ENCODE results near the gene CAPN3. TPM values are rescaled to one million over a fixed set of nuclear protein-coding genes. Genes with fewer than 3 reads are reported as not detected.

The CAPN3 gene
- total and polyA plus RNA-seq, 2 experiments from 2014 or later = 0.84 to 1.1 TPM

DNA sequence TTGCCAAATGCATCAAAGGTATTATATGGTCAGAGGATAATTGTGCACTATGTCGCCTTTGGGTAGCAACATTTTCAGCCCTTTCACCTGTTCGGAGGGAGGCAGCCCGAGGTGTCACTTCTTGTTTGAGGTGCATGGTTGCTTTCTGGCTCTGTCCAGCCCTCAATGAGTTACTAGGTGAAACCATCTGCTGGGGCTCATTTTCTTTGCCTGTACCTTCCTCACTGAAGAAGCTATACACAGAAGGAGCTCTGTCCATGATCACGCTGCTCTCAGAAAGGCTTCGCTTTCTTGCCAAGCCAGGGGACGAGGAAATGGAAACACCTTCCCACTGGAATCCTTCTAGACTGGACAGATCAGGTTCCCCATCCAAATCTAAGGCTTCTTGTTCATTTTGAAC, 89.0 kb downstream of the CAPN3 start:
- Histone ChIP-seq H3K4me1 (ENCODE audit: insufficient read depth) (no peaks in the 10 kb centered on the region), H3K9me2 (ENCODE audit: insufficient read depth) (no peaks in the 10 kb centered on the region), H3F3A (replicated peaks; ENCODE audit: low read depth) (no peaks in the 10 kb centered on the region), H3K79me2 (replicated peaks; ENCODE audit: insufficient read depth) (no peaks in the 10 kb centered on the region), H3K36me3 (ENCODE audit: insufficient read depth) (0 out of 2 replicates have a peak, but pooled peaks cover 8% of the 10 kb centered on the region), H3K4me3 (no peak overlapping the region), H3K27ac (ENCODE audit: low read depth) (no peak overlapping the region; the same call in 1 of the 2 replicates), H4K20me1 (replicated peaks; ENCODE audit: insufficient read depth) (0 out of 2 replicates have a peak, but pooled peaks cover 2% of the 10 kb centered on the region), H3K4me2 (no peak overlapping the region), H2AFZ (no peak overlapping the region), H3K27me3 (ENCODE audit: insufficient read depth) (no peaks in the 10 kb centered on the region)
- no peaks in the 10 kb centered on the region for H3K9me3 Mint-ChIP-seq
- H3K27ac Mint-ChIP-seq = no peak overlapping the region
- no peak for ATAC-seq
- TF ChIP-seq NANOG (IDR thresholded peaks at IDR 0.05; ENCODE audit: borderline replicate concordance) (no peak), ZNF462 (CRISPR knock-in tag; IDR thresholded peaks at IDR 0.05) (no peak), POLR2AphosphoS5 (IDR thresholded peaks at IDR 0.05; ENCODE audit: low read depth) (no peak), CTCF (conservative IDR thresholded peaks at IDR 0.05; ENCODE audit: low read depth in 2 of 2) (no peak), STAT1 (IDR thresholded peaks at IDR 0.05; ENCODE audit: unreplicated experiment) (no peak), JUNB (IDR thresholded peaks at IDR 0.05; ENCODE audit: unreplicated experiment) (no peak), CREB1 (CRISPR knock-in tag; IDR thresholded peaks at IDR 0.05; ENCODE audit: low read depth) (no peak), EZH2phosphoT487 (IDR thresholded peaks at IDR 0.05; ENCODE audit: unreplicated experiment) (no peak), EZH2 (IDR thresholded peaks at IDR 0.05; ENCODE audit: low read depth, unreplicated experiment) (no peak), ZNF331 (CRISPR knock-in tag; IDR thresholded peaks at IDR 0.05; ENCODE audit: low read depth) (no peak), ZNF114 (CRISPR knock-in tag; IDR thresholded peaks at IDR 0.05) (no peak)
- TF ChIP-seq, protein P1, sequence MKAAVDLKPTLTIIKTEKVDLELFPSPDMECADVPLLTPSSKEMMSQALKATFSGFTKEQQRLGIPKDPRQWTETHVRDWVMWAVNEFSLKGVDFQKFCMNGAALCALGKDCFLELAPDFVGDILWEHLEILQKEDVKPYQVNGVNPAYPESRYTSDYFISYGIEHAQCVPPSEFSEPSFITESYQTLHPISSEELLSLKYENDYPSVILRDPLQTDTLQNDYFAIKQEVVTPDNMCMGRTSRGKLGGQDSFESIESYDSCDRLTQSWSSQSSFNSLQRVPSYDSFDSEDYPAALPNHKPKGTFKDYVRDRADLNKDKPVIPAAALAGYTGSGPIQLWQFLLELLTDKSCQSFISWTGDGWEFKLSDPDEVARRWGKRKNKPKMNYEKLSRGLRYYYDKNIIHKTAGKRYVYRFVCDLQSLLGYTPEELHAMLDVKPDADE (IDR thresholded peaks at IDR 0.05) = no peak
- TF ChIP-seq, protein P2, sequence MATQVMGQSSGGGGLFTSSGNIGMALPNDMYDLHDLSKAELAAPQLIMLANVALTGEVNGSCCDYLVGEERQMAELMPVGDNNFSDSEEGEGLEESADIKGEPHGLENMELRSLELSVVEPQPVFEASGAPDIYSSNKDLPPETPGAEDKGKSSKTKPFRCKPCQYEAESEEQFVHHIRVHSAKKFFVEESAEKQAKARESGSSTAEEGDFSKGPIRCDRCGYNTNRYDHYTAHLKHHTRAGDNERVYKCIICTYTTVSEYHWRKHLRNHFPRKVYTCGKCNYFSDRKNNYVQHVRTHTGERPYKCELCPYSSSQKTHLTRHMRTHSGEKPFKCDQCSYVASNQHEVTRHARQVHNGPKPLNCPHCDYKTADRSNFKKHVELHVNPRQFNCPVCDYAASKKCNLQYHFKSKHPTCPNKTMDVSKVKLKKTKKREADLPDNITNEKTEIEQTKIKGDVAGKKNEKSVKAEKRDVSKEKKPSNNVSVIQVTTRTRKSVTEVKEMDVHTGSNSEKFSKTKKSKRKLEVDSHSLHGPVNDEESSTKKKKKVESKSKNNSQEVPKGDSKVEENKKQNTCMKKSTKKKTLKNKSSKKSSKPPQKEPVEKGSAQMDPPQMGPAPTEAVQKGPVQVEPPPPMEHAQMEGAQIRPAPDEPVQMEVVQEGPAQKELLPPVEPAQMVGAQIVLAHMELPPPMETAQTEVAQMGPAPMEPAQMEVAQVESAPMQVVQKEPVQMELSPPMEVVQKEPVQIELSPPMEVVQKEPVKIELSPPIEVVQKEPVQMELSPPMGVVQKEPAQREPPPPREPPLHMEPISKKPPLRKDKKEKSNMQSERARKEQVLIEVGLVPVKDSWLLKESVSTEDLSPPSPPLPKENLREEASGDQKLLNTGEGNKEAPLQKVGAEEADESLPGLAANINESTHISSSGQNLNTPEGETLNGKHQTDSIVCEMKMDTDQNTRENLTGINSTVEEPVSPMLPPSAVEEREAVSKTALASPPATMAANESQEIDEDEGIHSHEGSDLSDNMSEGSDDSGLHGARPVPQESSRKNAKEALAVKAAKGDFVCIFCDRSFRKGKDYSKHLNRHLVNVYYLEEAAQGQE (IDR thresholded peaks at IDR 0.05; ENCODE audit: unreplicated experiment) = no peak
- DNase-seq (ENCODE audit: low spot score) = no peak
- H3K4me1 Mint-ChIP-seq = no peaks in the 10 kb centered on the region
- H3K27me3 Mint-ChIP-seq (ENCODE audit: insufficient read depth, low read depth, poor library complexity) = peaks cover 7% of the 10 kb centered on the region
- H3K36me3 Mint-ChIP-seq (ENCODE audit: low read depth) = peaks cover 40% of the 10 kb centered on the region
- no peak overlapping the region for H3K4me3 Mint-ChIP-seq

Measured in GM23338 (cell line).